HUES64 (cell line): ENCODE data around the gene PWWP2B.

Experiments
- H3K27ac ChIP-seq: 2 replicates; pipeline ENCODE4 v1.7.0; 2013; ENCODE audit warnings: low read depth, low read length, inconsistent platforms
- H3K27me3 ChIP-seq: 2 replicates; pipeline ENCODE4 v1.6.1; 2013; ENCODE audit warnings: mild to moderate bottlenecking, low read length; ENCODE audit not compliant: insufficient read depth
- H3K36me3 ChIP-seq: 2 replicates; pipeline ENCODE4 v1.6.1; 2013; ENCODE audit warnings: mild to moderate bottlenecking, low read length; ENCODE audit not compliant: insufficient read depth
- H3K4me1 ChIP-seq: 2 replicates; pipeline ENCODE4 v1.6.1; 2013; ENCODE audit warnings: mild to moderate bottlenecking, low read length, moderate library complexity; ENCODE audit not compliant: insufficient read depth
- H3K4me3 ChIP-seq: 2 replicates; pipeline ENCODE4 v1.5.1; 2013; ENCODE audit warnings: mild to moderate bottlenecking, low read length, moderate library complexity
- H3K9ac ChIP-seq: 2 replicates; pipeline ENCODE4 v1.6.1; 2013; ENCODE audit warnings: mild to moderate bottlenecking, low read depth, low read length
- H3K9me3 ChIP-seq: 2 replicates; pipeline ENCODE4 v1.6.1; 2013; ENCODE audit warnings: low read depth, low read length; ENCODE audit not compliant: insufficient read depth
- WGBS: fragments of 150-250, 120-280 bp; methylation state at CpG from one replicate; pipeline ENCODE4 v1.1.7; 2013; ENCODE audit warnings: missing lambda C conversion rate; 5-methylcytosine and 5-hydroxymethylcytosine counted together

Gene PWWP2B

DNA sequence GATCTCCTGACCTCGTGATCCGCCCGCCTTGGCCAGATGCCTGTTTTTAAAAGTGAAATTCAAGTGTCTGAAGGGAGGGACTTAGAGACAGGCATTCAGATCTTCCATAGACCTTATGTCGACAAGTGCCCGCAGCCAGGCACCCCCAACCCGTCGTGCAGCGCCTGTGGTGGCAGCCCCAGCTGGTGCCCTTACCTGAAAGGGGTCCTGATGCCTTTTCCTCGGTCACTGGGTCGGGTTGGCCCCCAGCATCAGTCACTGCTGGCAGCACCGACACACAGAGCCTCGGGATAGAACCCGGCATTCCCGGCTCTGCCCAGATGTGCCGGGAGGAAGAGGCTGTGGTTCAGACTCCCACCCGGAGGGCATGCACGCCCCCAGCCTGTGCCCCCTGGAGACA is 41.7 kb upstream of the PWWP2B start:
- H3K9ac ChIP-seq: no peak overlapping the region
- no peaks in the 10 kb centered on the region for H3K27me3 ChIP-seq
- WGBS: 94% methylated on average over 17 of the region's 17 CpGs
- H3K4me3 ChIP-seq: no peak overlapping the region
- H3K9me3 ChIP-seq: no peaks in the 10 kb centered on the region
- H3K4me1 ChIP-seq: no peaks in the 10 kb centered on the region
- no peaks in the 10 kb centered on the region for H3K36me3 ChIP-seq
- H3K27ac ChIP-seq: no peak overlapping the region

DNA sequence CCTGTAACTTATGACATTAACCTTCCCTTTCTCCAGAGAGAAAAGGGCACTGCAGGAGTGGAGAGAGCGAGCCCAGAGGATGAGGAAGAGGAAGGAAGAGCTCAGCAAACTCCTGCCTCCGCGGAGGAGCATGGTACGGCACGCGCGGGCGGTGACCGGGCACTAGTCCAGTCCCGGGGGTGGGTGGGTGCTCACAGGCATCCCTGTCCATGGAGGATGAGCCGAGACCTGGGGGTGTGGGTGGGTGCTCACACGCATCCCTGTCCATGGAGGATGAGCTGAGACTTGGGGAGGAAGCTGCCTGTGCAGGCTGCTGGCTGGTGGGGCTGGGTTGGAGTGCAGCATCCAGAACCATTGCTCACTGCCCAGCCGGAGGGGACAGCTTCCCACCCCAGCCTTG is 41.2 kb upstream of the PWWP2B start:
- no peaks in the 10 kb centered on the region for H3K27me3 ChIP-seq
- H3K4me3 ChIP-seq: no peak overlapping the region
- no peaks in the 10 kb centered on the region for H3K4me1 ChIP-seq
- H3K36me3 ChIP-seq: no peaks in the 10 kb centered on the region
- no peaks in the 10 kb centered on the region for H3K9me3 ChIP-seq
- H3K27ac ChIP-seq: no peak overlapping the region
- WGBS: 94% methylated on average over 13 of the region's 13 CpGs
- no peak overlapping the region for H3K9ac ChIP-seq

DNA sequence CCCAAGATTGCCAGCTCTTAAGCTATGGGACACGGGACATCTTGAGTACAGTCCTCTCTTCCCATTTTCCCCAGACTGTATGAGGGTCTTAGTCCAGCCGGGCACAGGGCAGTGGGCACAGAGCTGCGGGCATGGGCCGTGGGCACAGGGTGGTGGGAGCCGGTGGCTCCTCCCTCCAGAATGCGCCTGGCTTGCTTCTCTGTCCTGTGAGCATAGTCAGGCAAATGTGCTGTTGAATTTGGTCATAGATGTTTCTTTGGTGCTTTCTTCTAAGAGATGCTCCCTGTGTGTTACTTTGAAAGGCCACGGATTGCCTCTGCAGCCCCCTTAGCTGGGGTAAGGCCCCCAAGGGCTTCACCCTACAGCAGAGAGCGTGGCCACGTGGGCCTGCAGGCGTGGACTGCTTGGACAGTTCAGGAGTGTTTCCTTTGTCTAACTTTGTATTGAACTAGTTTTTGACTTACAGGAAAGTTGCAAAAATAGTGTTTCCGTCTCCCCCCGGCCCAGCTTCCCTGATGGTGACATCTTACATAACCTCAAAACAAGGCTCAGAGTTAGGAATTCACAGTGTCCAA is 40.3 kb upstream of the PWWP2B start:
- H3K9ac ChIP-seq: no peak overlapping the region
- no peaks in the 10 kb centered on the region for H3K9me3 ChIP-seq
- no peaks in the 10 kb centered on the region for H3K27me3 ChIP-seq
- no peaks in the 10 kb centered on the region for H3K4me1 ChIP-seq
- no peak overlapping the region for H3K4me3 ChIP-seq
- WGBS: 90% methylated on average over 12 of the region's 12 CpGs
- H3K36me3 ChIP-seq: no peaks in the 10 kb centered on the region
- no peak overlapping the region for H3K27ac ChIP-seq

DNA sequence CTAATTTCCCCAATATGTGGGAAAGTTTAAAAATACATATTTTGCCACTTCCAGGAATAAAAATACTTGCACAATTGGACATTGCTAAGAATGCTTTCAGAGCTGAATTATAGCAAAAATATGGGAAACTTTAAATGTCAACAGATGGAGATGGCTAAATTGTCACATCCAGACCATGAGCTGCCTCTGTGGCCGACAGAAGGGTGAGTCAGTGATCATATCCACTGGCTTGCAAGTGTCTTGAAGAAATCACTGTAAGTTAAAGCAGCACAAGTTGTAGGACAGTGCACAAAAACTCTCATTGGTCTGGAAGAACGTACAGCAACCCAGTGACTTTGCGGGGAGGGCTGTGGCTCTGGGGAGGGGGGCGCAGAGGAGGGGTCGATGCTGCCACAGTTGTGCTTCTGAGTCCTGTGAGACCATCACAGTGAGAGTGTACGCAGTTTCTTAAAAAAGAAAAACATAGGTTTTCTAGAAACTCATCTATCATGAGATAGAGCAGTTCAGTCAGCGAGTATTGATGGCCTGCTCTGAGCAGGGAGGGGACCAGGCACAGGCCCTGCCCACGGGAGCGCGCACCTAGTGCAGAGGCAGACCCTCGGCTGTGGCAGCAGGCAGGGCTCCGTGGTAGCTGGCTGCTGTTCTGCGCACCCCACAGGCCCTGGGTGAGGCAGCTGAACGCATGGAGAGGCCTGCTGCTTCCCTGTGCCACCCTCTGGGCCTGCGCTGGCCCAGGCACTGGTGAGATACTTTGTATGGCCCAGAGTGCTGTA is 39.5 kb upstream of the PWWP2B start:
- WGBS: 94% methylated on average over 15 of the region's 15 CpGs
- Histone ChIP-seq H3K4me1 (no peaks in the 10 kb centered on the region), H3K36me3 (no peaks in the 10 kb centered on the region), H3K9me3 (no peaks in the 10 kb centered on the region), H3K27ac (no peak overlapping the region), H3K9ac (no peak overlapping the region), H3K4me3 (no peak overlapping the region), H3K27me3 (no peaks in the 10 kb centered on the region)

DNA sequence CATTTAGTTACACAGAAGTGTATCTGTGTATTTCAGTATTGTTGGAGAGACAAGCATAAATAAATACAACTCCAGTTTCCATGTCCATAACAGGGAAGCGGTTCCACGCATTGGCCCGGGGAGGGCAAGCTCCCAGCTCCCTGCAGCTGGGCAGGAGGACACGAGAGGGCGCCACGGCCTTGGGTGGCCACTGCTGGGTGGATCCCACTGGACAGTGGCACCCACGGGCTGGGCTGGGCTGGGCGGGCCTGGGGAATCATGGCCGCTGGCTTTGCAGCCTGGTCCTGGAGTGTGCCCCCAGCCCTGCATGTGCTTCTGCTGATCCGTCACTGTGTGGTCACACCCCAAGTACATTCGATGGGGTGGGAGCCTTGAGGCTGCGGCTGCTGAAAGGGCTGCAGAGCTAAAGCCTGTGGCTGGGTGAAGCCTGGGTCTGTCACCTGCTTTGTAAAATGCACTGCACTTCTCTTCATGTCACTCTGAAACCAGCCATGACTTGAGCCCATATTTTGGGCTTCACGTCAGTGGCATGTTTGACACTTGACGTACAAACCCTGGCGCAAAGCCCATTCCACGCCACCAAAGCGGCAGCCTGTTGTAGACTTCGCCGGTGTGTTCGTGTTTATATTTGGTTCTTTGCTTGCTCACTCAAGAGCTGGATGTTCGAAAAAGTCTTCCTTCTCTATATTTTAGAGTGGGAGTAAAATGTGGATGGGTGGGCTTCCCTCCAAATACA is 37.5 kb upstream of the PWWP2B start:
- Histone ChIP-seq H3K9ac (no peak overlapping the region), H3K27ac (no peak overlapping the region), H3K27me3 (no peaks in the 10 kb centered on the region), H3K36me3 (no peaks in the 10 kb centered on the region), H3K4me3 (no peak overlapping the region), H3K9me3 (no peaks in the 10 kb centered on the region), H3K4me1 (no peaks in the 10 kb centered on the region)
- WGBS: 85% methylated on average over 20 of the region's 21 CpGs

DNA sequence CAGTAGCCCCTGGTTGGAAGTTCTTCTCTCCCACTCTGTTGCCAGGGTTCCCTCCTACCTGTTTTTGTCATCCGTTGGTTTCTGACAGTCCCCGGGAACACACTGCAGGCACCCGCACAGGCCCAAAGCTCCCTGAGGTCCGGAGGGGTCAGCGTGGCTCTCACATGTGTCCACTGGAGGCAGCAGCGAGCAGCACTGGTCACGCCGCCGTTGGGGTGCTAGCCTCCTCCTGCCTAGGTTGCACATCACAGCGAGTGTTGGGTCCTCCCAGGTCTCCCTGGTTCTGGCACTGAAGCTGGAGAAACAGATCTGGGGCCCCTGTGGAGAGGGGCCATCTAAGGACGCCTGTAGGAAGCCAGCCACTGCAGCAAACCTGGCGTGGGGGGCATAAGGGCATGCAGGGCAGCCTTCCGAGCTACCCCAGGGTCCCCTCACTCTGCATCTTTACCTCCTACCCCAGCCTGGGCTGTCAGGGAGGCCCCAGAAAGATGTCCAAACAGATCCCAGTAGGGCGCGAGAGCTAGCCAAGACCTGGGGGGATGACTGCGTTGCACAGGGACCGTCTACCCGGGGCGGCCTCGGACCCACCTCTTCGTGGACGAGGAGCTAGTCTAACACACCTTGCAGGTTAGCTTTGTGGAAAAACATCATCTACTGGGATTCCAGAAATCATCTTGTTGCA is 36.1 kb upstream of the PWWP2B start:
- H3K4me1 ChIP-seq: no peaks in the 10 kb centered on the region
- H3K27me3 ChIP-seq: no peaks in the 10 kb centered on the region
- no peak overlapping the region for H3K27ac ChIP-seq
- 64% methylated on average over 22 of the region's 22 CpGs for WGBS
- H3K4me3 ChIP-seq: no peak overlapping the region
- H3K9ac ChIP-seq: no peak overlapping the region
- no peaks in the 10 kb centered on the region for H3K9me3 ChIP-seq
- no peaks in the 10 kb centered on the region for H3K36me3 ChIP-seq

DNA sequence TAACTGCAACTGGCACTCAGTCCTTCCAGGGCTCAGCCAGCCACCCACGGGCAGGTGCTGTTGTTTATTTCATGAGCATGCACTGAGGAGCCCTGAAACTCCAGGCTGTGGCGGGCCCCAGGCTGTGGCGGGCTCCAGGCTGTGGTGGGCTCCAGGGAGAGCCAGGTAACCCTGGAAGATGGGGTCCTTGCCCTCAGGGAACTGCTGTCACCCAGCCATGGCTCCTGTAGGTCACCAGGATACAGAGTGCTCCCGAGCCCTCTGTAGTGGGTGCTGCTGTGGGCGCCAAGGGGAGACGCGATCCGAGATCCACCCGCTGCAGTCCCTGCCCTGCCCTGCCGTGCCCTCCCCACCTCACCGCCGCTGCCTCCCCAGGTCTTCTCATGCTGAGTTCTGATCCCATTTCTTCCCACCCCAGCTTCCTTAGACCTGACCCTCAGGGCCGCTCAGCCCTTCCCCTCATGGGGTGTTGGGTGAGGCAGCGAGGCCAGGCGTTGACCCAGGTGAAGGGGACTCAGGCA is 35.4 kb upstream of the PWWP2B start:
- Histone ChIP-seq H3K9me3 (no peaks in the 10 kb centered on the region), H3K27ac (no peak overlapping the region), H3K36me3 (no peaks in the 10 kb centered on the region), H3K9ac (no peak overlapping the region), H3K27me3 (no peaks in the 10 kb centered on the region), H3K4me3 (no peak overlapping the region), H3K4me1 (no peaks in the 10 kb centered on the region)
- 88% methylated on average over 15 of the region's 15 CpGs for WGBS

DNA sequence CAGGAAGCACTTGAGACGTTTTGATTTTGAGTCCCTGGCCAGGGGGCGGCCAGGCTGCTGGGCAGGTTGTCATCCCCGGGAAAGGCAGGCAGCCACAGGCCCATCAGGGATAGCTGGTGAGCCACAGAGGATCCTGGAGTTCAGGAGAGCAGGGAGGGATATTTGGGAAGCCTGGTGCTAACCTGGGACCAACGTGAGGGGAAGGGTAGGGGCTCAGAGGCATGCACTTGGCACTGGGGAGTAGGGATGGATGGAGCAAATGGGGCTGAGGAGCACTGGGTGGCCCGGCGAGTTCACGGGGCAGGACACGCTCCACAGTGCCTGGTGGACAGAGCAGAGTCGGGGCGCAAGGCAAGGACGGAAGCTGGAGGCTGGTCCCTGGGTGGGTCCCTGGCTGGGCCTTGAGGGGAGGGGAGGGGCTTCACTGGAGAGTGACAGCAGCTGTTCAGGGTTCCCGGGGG is 34.8 kb upstream of the PWWP2B start:
- no peak overlapping the region for H3K9ac ChIP-seq
- no peak overlapping the region for H3K4me3 ChIP-seq
- H3K9me3 ChIP-seq: no peaks in the 10 kb centered on the region
- H3K27ac ChIP-seq: no peak overlapping the region
- H3K27me3 ChIP-seq: no peaks in the 10 kb centered on the region
- H3K4me1 ChIP-seq: no peaks in the 10 kb centered on the region
- 86% methylated on average over 12 of the region's 12 CpGs for WGBS
- no peaks in the 10 kb centered on the region for H3K36me3 ChIP-seq

DNA sequence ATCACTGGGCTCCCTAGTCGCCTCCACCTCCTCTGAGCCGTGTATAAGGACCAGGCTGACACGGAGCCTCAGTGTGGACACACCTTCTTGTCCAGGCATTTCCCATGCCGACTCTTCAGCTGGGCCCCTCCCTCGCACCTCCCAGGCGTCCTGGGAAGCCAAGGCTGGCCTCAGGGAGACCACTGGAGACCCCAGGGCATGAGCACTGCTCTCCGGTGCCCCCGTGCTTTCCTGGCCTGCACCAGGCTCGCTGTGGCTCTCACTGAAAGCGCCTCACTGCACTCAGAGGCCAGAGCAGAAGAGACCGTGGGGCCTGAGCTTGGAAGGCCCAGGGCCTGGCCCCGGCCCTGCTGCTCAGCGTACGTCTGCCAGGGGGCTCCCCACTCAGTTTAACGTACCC is 33.6 kb upstream of the PWWP2B start:
- H3K4me3 ChIP-seq: no peak overlapping the region
- no peaks in the 10 kb centered on the region for H3K4me1 ChIP-seq
- no peaks in the 10 kb centered on the region for H3K36me3 ChIP-seq
- no peak overlapping the region for H3K9ac ChIP-seq
- H3K9me3 ChIP-seq: no peaks in the 10 kb centered on the region
- H3K27ac ChIP-seq: no peak overlapping the region
- H3K27me3 ChIP-seq: no peaks in the 10 kb centered on the region
- 86% methylated on average over 15 of the region's 15 CpGs for WGBS

DNA sequence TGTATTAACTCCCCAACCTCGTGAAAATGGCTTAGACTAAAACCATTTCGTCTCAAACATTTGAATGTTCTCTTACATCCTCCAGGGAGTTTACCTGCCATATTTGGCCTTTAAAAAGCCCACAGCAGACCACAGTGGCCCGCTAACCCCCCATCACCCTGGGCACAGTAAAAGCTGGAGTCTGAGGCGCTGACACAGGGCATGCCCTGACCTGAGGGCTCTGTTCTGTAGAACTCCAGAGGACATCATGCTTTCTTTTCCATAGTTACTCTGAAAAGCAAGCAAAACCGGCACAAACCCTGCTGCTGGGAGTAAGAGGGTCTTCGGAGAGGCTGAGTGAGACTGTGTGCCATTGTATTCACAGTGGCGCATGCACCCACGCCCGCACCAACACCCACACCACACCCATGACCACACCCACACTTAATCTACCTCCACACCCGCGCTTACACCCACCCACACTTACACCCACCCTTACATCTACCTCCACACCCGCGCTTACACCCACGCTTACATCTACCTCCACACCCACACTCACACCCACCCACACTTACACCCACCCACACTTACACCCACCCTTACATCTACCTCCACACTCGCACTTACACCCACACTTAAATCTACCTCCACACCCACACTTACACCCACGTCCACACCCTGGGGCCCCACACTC is 32.9 kb upstream of the PWWP2B start:
- H3K9ac ChIP-seq: no peak overlapping the region
- no peaks in the 10 kb centered on the region for H3K36me3 ChIP-seq
- no peak overlapping the region for H3K27ac ChIP-seq
- H3K4me3 ChIP-seq: no peak overlapping the region
- no peaks in the 10 kb centered on the region for H3K4me1 ChIP-seq
- 59% methylated on average over 14 of the region's 16 CpGs for WGBS
- H3K9me3 ChIP-seq: no peaks in the 10 kb centered on the region
- no peaks in the 10 kb centered on the region for H3K27me3 ChIP-seq
